Activated T-cell treated with anti-CD3 and anti-CD28 coated beads, Interleukin-2, amount 50 U/mL, for 24 hours (primary cell): ENCODE results near the gene LCP2.
"Not testable (repeated sequence)": the region's sequence is repeated elsewhere in the genome, so short reads cannot be mapped to it uniquely, and the experiment has no call there.

Experiments used
- DNase-seq: peaks from one replicate; pipeline ENCODE4 v3.0.0-alpha.2; 2020
- H3K27ac Mint-ChIP-seq: 2 replicates; pipeline ENCODE4 v1.8.0; 2020; ENCODE audit warnings: mild to moderate bottlenecking, mixed read lengths
- H3K27me3 Mint-ChIP-seq: 2 replicates; pipeline ENCODE4 v1.8.0; 2020; ENCODE audit warnings: mixed read lengths
- H3K36me3 Mint-ChIP-seq: 2 replicates; pipeline ENCODE4 v1.8.0; 2020; ENCODE audit warnings: low read depth, mixed read lengths
- H3K4me1 Mint-ChIP-seq: 2 replicates; pipeline ENCODE4 v1.8.0; 2020; ENCODE audit warnings: low read depth, mixed read lengths
- H3K4me3 Mint-ChIP-seq: 2 replicates; pipeline ENCODE4 v1.8.0; 2020; ENCODE audit warnings: mild to moderate bottlenecking, moderate library complexity, mixed read lengths
- H3K9me3 Mint-ChIP-seq: 2 replicates; pipeline ENCODE4 v1.8.0; 2020; ENCODE audit warnings: mixed read lengths

Gene LCP2

GRCh38 chr5:170266570-170267381, 30.8 kb downstream of the LCP2 start:
- Mint-ChIP-seq H3K27ac (peak overlapping the region; percentile 92), H3K27me3 (no peaks in the 10 kb centered on the region), H3K9me3 (no peaks in the 10 kb centered on the region), H3K4me3 (peak overlapping the region; percentile 60), H3K36me3 (peaks cover 100% of the 10 kb centered on the region), H3K4me1 (peaks cover 97% of the 10 kb centered on the region)
- peak; percentile 70 for DNase-seq

- Mint-ChIP-seq H3K36me3 (peaks cover 100% of the 10 kb centered on the region), H3K27me3 (no peaks in the 10 kb centered on the region), H3K9me3 (no peaks in the 10 kb centered on the region), H3K27ac (peak overlapping the region; percentile 92), H3K4me1 (peaks cover 95% of the 10 kb centered on the region), H3K4me3 (no peak overlapping the region)
- no peak for DNase-seq
These were observed 32.1 kb downstream of the LCP2 start for GRCh38 chr5:170265522-170265921.

GRCh38 chr5:170263906-170264305, 33.7 kb downstream of the LCP2 start:
- no peaks in the 10 kb centered on the region for H3K9me3 Mint-ChIP-seq
- DNase-seq = no peak
- H3K36me3 Mint-ChIP-seq = peaks cover 100% of the 10 kb centered on the region
- no peak overlapping the region for H3K4me3 Mint-ChIP-seq
- H3K27ac Mint-ChIP-seq = peak overlapping the region; percentile 96
- H3K27me3 Mint-ChIP-seq = no peaks in the 10 kb centered on the region
- peaks cover 92% of the 10 kb centered on the region for H3K4me1 Mint-ChIP-seq

GRCh38 chr5:170262061-170263045, 35.2 kb downstream of the LCP2 start:
- Mint-ChIP-seq H3K27me3 (no peaks in the 10 kb centered on the region), H3K4me1 (peaks cover 82% of the 10 kb centered on the region), H3K4me3 (peak overlapping the region; percentile 26), H3K9me3 (no peaks in the 10 kb centered on the region), H3K27ac (peak overlapping the region; percentile 96), H3K36me3 (peaks cover 100% of the 10 kb centered on the region)
- DNase-seq = no peak

- H3K4me1 Mint-ChIP-seq = peaks cover 75% of the 10 kb centered on the region
- no peaks in the 10 kb centered on the region for H3K9me3 Mint-ChIP-seq
- H3K27ac Mint-ChIP-seq = peak overlapping the region; percentile 96
- no peaks in the 10 kb centered on the region for H3K27me3 Mint-ChIP-seq
- DNase-seq = no peak
- peaks cover 100% of the 10 kb centered on the region for H3K36me3 Mint-ChIP-seq
- H3K4me3 Mint-ChIP-seq = no peak overlapping the region
These were observed 36.0 kb downstream of the LCP2 start for GRCh38 chr5:170261528-170262043.

GRCh38 chr5:170257370-170257769, 40.2 kb downstream of the LCP2 start:
- no peak for DNase-seq
- peak overlapping the region; percentile 74 for H3K27ac Mint-ChIP-seq
- no peaks in the 10 kb centered on the region for H3K27me3 Mint-ChIP-seq
- peaks cover 72% of the 10 kb centered on the region for H3K4me1 Mint-ChIP-seq
- H3K4me3 Mint-ChIP-seq = no peak overlapping the region
- no peaks in the 10 kb centered on the region for H3K9me3 Mint-ChIP-seq
- H3K36me3 Mint-ChIP-seq = peaks cover 100% of the 10 kb centered on the region

- no peak overlapping the region for H3K4me3 Mint-ChIP-seq
- DNase-seq = no peak
- H3K4me1 Mint-ChIP-seq = peaks cover 72% of the 10 kb centered on the region
- H3K27ac Mint-ChIP-seq = peak overlapping the region; percentile 74
- H3K9me3 Mint-ChIP-seq = no peaks in the 10 kb centered on the region
- peaks cover 100% of the 10 kb centered on the region for H3K36me3 Mint-ChIP-seq
- H3K27me3 Mint-ChIP-seq = no peaks in the 10 kb centered on the region
These were observed 41.0 kb downstream of the LCP2 start for GRCh38 chr5:170256571-170256970.

GRCh38 chr5:170254056-170254455, 43.5 kb downstream of the LCP2 start:
- Mint-ChIP-seq H3K4me3 (no peak overlapping the region), H3K9me3 (no peaks in the 10 kb centered on the region), H3K27ac (peak overlapping the region; percentile 64), H3K27me3 (no peaks in the 10 kb centered on the region), H3K36me3 (peaks cover 98% of the 10 kb centered on the region), H3K4me1 (peaks cover 74% of the 10 kb centered on the region)
- DNase-seq = no peak

GRCh38 chr5:170252720-170253350, 44.7 kb downstream of the LCP2 start:
- DNase-seq = no peak
- peaks cover 98% of the 10 kb centered on the region for H3K36me3 Mint-ChIP-seq
- H3K4me1 Mint-ChIP-seq = peaks cover 75% of the 10 kb centered on the region
- no peaks in the 10 kb centered on the region for H3K9me3 Mint-ChIP-seq
- no peak overlapping the region for H3K4me3 Mint-ChIP-seq
- peak overlapping the region; percentile 82 for H3K27ac Mint-ChIP-seq
- H3K27me3 Mint-ChIP-seq = no peaks in the 10 kb centered on the region

GRCh38 chr5:170252109-170252508, 45.5 kb downstream of the LCP2 start:
- H3K4me1 Mint-ChIP-seq = peaks cover 74% of the 10 kb centered on the region
- H3K27ac Mint-ChIP-seq = peak overlapping the region; percentile 82
- H3K36me3 Mint-ChIP-seq = peaks cover 98% of the 10 kb centered on the region

GRCh38 chr5:170251462-170251861, 46.1 kb downstream of the LCP2 start:
- H3K9me3 Mint-ChIP-seq = peaks cover 2% of the 10 kb centered on the region
- peak overlapping the region; percentile 82 for H3K27ac Mint-ChIP-seq
- no peak overlapping the region for H3K4me3 Mint-ChIP-seq
- peaks cover 98% of the 10 kb centered on the region for H3K36me3 Mint-ChIP-seq
- peaks cover 72% of the 10 kb centered on the region for H3K4me1 Mint-ChIP-seq
- DNase-seq = no peak
- H3K27me3 Mint-ChIP-seq = no peaks in the 10 kb centered on the region

More at GRCh38 chr5:170252109-170252508, 45.5 kb downstream of the LCP2 start:
- no peak for DNase-seq
- no peaks in the 10 kb centered on the region for H3K9me3 Mint-ChIP-seq
- H3K27me3 Mint-ChIP-seq = no peaks in the 10 kb centered on the region
- H3K4me3 Mint-ChIP-seq = no peak overlapping the region

GRCh38 chr5:170250810-170251317, 46.7 kb downstream of the LCP2 start:
- no peak overlapping the region for H3K4me3 Mint-ChIP-seq
- H3K27me3 Mint-ChIP-seq = no peaks in the 10 kb centered on the region
- H3K4me1 Mint-ChIP-seq = peaks cover 70% of the 10 kb centered on the region
- peaks cover 98% of the 10 kb centered on the region for H3K36me3 Mint-ChIP-seq
- H3K9me3 Mint-ChIP-seq = peaks cover 7% of the 10 kb centered on the region
- no peak for DNase-seq
- peak overlapping the region; percentile 53 for H3K27ac Mint-ChIP-seq

- Mint-ChIP-seq H3K36me3 (peaks cover 93% of the 10 kb centered on the region), H3K9me3 (peaks cover 12% of the 10 kb centered on the region), H3K27ac (peak overlapping the region; percentile 48), H3K4me1 (peaks cover 57% of the 10 kb centered on the region), H3K27me3 (no peaks in the 10 kb centered on the region), H3K4me3 (no peak overlapping the region)
- no peak for DNase-seq
These were observed 48.2 kb downstream of the LCP2 start for GRCh38 chr5:170249355-170249754.

GRCh38 chr5:170248931-170249227, 48.7 kb downstream of the LCP2 start:
- H3K4me3 Mint-ChIP-seq, DNase-seq, H3K27me3 Mint-ChIP-seq: not testable (repeated sequence)
- peaks cover 12% of the 10 kb centered on the region for H3K9me3 Mint-ChIP-seq
- peaks cover 52% of the 10 kb centered on the region for H3K4me1 Mint-ChIP-seq
- H3K27ac Mint-ChIP-seq = peak overlapping the region; percentile 86
- peaks cover 88% of the 10 kb centered on the region for H3K36me3 Mint-ChIP-seq
